Fibroblast of skin of back (primary cell): ENCODE results near the gene ADD3.
A peak's percentile ranks its signal among the peaks of the same experiment; 100 is the strongest.
"Not testable (repeated sequence)": the region's sequence is repeated elsewhere in the genome, so short reads cannot be mapped to it uniquely, and the experiment has no call there.

ENCODE experiments used
- DNase-seq: peaks from one replicate; pipeline ENCODE4 v3.0.0-alpha.2; 2013

ADD3 gene

DNA sequence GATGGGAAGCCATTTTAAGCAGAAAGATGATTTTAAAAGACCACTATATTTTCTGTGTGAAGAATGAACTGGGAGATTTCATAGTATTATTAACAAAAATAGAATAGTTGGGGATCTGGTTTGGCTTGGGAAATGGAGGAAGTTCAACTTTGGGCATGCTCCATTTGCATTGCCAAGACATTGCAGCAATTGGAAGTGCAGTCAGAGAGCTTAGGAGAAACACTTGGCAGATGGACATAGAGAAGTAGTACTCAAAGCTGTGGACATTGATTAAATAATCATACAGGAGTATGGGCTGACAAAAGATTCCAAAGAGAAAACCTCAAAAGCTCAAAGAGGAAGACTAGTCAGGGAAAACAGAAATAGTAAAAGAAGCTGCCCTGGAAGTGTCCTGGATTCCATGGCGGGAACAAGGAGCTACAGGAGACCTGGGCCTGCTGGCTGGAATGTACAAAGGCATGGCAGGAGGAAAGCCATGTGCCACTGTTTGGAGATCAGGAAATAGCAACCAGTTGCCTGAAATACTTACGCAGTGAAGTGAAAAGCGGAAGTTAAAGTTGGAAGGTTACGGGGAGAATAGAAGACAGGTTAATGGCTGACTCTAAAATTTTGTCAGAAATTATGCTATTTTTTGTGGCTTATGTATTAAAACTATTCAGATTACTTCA, 106.0 kb downstream of the ADD3 start:
- DNase-seq: no peak

- not testable (repeated sequence) for DNase-seq
Observed at GRCh38 chr10:110114668-110115067, 106.9 kb downstream of the ADD3 start.

- DNase-seq: no peak
Observed at GRCh38 chr10:110115784-110116520, 108.2 kb downstream of the ADD3 start.

DNA sequence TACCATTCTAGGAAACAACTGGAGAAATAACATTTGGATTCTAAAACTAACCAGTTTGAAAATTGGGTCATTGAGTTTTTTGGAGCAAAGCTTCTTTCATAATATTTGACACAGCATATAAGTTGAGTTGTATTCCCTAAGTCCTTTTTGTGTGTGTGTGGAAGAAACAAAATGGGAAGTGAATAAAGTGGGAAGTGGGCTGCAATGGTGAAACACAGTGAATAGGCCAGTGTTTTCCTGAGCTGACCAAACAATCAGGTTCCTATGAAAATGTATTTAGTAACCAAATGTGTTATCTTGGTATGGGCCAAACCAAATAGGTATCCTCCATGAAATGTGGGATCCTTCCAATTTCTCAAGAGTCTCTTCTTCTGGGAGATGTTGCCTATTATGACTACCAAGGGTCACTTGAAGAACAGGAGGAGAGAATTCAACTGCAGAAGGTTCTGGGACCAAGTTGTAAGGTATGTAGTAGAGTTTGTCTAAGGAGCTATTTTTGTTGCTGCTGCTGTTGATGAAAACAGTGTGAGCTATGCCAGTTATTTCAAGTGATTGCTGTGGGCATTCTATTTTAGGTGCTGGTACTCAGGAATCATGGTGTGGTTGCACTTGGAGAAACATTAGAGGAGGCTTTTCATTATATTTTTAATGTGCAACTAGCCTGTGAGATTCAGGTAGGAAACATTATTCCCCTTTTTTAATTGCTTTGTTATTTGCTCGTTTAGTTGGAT, 111.3 kb downstream of the ADD3 start:
- DNase-seq: no peak

GRCh38 chr10:110123594-110123993, 115.8 kb downstream of the ADD3 start:
- no peak for DNase-seq

DNA sequence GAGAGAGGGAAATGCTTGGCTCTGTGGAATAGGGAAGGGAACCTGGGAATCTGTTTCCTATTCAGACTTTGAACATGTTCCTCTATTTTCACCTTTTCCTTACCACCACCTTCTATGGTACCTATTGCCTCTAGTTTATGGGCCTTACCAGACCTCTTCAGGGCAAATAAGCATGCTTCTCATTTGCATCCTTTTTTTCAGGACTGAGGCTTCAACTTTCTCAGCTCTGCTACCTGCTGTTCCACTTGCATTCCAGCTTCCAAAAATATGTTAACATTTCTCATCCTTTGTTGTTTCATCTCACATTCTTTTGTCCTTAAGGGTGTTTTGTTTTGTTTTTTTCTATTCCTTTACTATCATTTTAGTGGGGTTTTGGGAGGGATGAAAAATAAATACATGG, 121.7 kb downstream of the ADD3 start:
- DNase-seq: no peak

GRCh38 chr10:110134917-110135316, 127.1 kb downstream of the ADD3 start:
- DNase-seq: no peak

GRCh38 chr10:110135836-110136235, 128.1 kb downstream of the ADD3 start:
- not testable (repeated sequence) for DNase-seq

DNA sequence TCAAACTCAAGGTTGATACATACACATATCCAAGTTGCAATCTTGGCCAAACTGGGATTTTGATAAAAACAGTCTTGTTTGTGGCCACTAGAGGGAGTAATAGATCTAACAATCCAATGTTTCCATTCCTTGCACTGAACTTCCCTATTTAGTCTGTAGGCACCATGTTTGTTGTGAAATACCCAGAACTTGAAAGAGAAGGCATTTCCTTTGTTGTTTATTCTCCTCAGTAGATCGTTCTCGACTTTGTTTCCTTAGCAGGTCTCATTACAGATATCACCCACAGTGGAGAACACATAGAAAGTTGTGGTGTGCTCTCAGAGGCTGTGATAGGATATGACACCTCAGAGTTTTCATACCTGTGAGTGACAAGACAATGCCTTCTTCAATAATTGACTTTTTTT, 129.4 kb downstream of the ADD3 start:
- peak; percentile 63 for DNase-seq

DNA sequence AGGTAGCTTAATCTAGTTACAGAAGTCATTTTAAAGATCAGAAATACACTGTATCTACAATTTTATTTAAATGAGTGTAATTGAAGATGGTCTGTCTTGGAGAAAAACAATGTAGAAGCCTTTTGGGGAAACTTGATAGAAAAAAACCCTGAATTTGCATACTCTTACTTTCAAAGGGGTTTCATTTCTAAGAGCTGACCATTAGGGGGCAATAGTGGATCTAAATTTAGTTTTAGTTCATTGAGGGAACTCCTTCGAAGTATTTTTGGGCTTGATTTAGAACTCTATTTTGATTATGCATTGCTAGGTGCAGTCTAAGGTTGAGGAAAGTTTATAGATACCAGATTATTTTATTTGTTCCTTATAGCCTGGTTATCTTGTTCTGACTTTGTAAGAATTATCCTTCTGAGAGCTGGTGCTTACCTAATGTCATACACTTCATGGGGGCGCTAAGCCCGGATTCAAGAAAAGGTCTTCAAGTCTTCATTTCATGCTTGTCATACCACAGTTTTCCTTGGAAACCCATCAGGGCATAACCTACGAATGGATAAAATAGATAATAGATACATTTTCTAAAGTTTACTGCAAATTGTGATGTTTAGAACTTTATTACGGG, 130.5 kb downstream of the ADD3 start:
- DNase-seq: peak; percentile 69

DNA sequence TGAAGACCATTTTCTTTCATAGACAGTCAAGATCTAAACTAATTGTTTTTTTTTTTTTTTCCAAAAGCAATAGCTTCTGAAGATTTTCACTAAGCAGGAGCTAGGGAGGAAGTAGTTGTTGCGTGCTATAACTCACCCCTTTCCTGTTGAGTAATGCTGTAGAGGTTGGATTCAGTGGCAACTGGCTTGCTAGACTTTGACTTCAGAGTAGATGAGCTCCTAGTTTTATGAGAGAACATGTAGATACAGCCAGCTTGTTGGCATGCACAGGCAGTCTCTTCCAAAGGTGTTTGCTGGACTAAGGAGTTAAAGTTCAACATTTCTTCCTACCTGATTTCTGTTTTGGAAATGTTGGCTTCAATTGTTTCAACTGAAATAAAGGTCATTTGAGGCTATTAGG, 133.4 kb downstream of the ADD3 start:
- peak; percentile 21 for DNase-seq

GRCh38 chr10:110141871-110142635, 134.3 kb downstream of the ADD3 start:
- DNase-seq: no peak

- DNase-seq: no peak
Observed at GRCh38 chr10:110142965-110143364, 135.2 kb downstream of the ADD3 start.

DNA sequence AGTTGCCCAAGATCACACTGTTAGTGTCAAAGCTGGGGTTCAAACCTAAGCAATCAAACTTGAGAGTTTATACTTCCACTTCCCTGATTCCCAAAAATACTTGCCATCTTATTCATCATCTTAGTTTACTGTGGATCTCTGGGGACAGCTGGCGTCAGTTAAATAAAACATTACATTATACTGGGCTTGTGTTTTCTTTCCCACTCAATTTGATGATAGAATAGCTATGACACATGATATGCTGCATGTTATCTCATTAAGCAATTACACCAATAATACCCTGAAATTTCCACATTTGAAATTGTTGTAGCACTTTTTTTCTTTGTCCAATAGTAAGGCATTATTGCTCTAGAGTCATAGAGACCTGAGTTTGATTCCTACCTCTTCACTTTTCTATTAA, 136.7 kb downstream of the ADD3 start:
- peak; percentile 60 for DNase-seq

- DNase-seq: peak; percentile 16
Observed at GRCh38 chr10:110147961-110148360, 140.2 kb downstream of the ADD3 start.

GRCh38 chr10:110149259-110149658, 141.5 kb downstream of the ADD3 start:
- DNase-seq: no peak

- no peak for DNase-seq
Observed at GRCh38 chr10:110150046-110150445, 142.3 kb downstream of the ADD3 start.

GRCh38 chr10:110150981-110151380, 143.2 kb downstream of the ADD3 start:
- no peak for DNase-seq

DNA sequence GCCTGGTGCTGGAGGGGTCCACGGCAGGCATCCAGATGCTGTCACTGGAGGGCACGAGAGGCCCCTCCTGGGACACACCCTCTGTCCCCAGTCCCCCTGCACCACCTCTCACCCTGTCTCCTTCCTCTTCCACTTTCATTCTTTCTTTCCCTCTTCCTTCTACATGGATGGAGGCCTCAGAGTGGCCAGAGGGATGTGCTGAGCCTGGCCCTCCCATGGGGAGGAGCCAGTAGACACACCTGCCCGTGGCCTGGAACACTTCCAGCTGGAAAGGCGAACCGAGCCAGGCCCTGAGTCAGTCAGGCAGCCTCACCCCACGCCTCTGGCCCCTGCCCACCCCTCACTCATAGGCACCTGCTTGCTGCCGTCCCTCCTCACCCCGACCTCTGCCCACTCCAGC, 143.7 kb downstream of the ADD3 start:
- no peak for DNase-seq

GRCh38 chr10:110151971-110152370, 144.2 kb downstream of the ADD3 start:
- DNase-seq: no peak

DNA sequence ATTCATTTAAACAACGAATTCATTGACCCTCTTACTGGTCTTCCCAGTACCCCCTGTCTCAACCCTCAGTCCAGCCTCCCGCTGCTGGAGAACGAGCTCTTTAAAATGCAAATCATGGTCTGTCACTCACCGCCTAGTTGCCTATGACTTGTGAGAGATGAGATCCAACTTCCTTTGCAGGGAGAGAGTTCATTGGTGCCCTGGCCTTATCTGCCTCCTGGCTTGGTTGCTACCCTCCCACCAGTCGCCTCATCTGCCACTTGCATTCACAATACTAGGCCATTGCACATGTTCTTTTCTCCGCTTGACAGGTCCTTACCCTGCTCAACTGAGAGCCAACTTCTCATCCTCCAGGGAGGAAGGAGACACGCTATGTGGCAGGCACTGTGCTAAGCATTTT, 145.6 kb downstream of the ADD3 start:
- DNase-seq: no peak

GRCh38 chr10:110156046-110156445, 148.3 kb downstream of the ADD3 start:
- no peak for DNase-seq
